H1 (cell line): ENCODE data around the gene RNF113B. TPM values are rescaled to one million over a fixed set of nuclear protein-coding genes. Genes with fewer than 3 reads are reported as not detected.
A peak's percentile ranks its signal among the peaks of the same experiment; 100 is the strongest.

ENCODE experiments used
- CTCF ChIA-PET: fragments of 300-600 bp; sonication (Branson Sonifier 250); formaldehyde crosslinking; loops from one replicate; lab custom pipeline; 2021; ENCODE audit not compliant: partially characterized antibody; lab: Charles Lee
- POLR2A ChIA-PET: fragments of 300-600 bp; sonication (Branson Sonifier 250); formaldehyde crosslinking; loops from one replicate; lab custom pipeline; 2021; ENCODE audit warnings: inconsistent platforms; ENCODE audit not compliant: partially characterized antibody; lab: Charles Lee
- DNase-seq, 2 experiments: peaks; one replicate each; pipeline versions ENCODE4 v3.0.0 to v3.0.0-alpha.2; 2010 to 2022; ENCODE audit warnings: low spot score in 2 of 2, low read depth in 1 of 2, mixed read lengths in 1 of 2
- FAIRE-seq: peaks from 2 replicates; lab custom pipeline; 2011; peaks lifted over from hg19 to GRCh38; lab: Jason Lieb, UNC
- H2AFZ ChIP-seq: 2 replicates; pipeline ENCODE4 v1.8.1; 2012; ENCODE audit warnings: low read length, inconsistent platforms
- H2AK5ac ChIP-seq: 2 replicates; pipeline ENCODE4 v1.6.1; 2013; ENCODE audit warnings: low read depth, low read length
- H2BK120ac ChIP-seq: replicated peaks from 2 replicates; pipeline ENCODE3; 2013; ENCODE audit warnings: low read depth, low read length, inconsistent platforms
- H2BK12ac ChIP-seq: 2 replicates; pipeline ENCODE4 v1.6.1; 2013; ENCODE audit warnings: low read depth, low read length
- H2BK15ac ChIP-seq: 2 replicates; pipeline ENCODE4 v1.6.1; 2013; ENCODE audit warnings: low read length
- H2BK20ac ChIP-seq: 2 replicates; pipeline ENCODE4 v1.6.1; 2013; ENCODE audit warnings: low read length
- H2BK5ac ChIP-seq: 2 replicates; pipeline ENCODE4 v1.6.1; 2013; ENCODE audit warnings: low read depth, low read length
- H3K14ac ChIP-seq: 2 replicates; pipeline ENCODE4 v1.6.1; 2013; ENCODE audit warnings: inconsistent platforms; ENCODE audit not compliant: insufficient read length
- H3K18ac ChIP-seq: 2 replicates; pipeline ENCODE4 v1.6.1; 2013; ENCODE audit warnings: low read length; ENCODE audit errors: extremely low read depth
- H3K23ac ChIP-seq: 2 replicates; pipeline ENCODE4 v1.6.1; 2013; ENCODE audit warnings: inconsistent platforms; ENCODE audit not compliant: insufficient read length
- H3K23me2 ChIP-seq: 2 replicates; pipeline ENCODE4 v1.6.1; 2013; ENCODE audit warnings: low read depth, low read length
- H3K27ac ChIP-seq: 2 replicates; pipeline ENCODE4 v1.6.1; 2011; ENCODE audit warnings: low read depth, low read length, inconsistent platforms
- H3K27me3 ChIP-seq, 4 experiments: replicated peaks in 1 of 4; 1 replicate in 1 of 4; 2 replicates in 3 of 4; pipeline versions ENCODE4 v1.6.1 to v1.8.1; 2011 to 2013; ENCODE audit warnings: low read length in 3 of 4, mild to moderate bottlenecking in 3 of 4, inconsistent platforms in 2 of 4, mixed read lengths in 2 of 4, moderate library complexity in 1 of 4; ENCODE audit not compliant: control insufficient read depth in 3 of 4, insufficient read depth in 3 of 4; ENCODE audit errors: extremely low read depth in 1 of 4
- H3K36me3 ChIP-seq, 4 experiments: 2 replicates each; pipeline versions ENCODE4 v1.6.1 to v1.8.1; 2011 to 2013; ENCODE audit warnings: mild to moderate bottlenecking in 4 of 4, low read length in 3 of 4, moderate library complexity in 2 of 4, control low read depth in 1 of 4, inconsistent platforms in 1 of 4; ENCODE audit not compliant: insufficient read depth in 4 of 4, control insufficient read depth in 2 of 4
- H3K4ac ChIP-seq: replicated peaks from 2 replicates; pipeline ENCODE3; 2013; ENCODE audit warnings: low read length, low read depth, mixed read lengths, inconsistent platforms; ENCODE audit not compliant: insufficient read length
- H3K4me1 ChIP-seq, 4 experiments: replicated peaks in 1 of 4; 1 replicate in 1 of 4; 2 replicates in 3 of 4; pipeline versions ENCODE4 v1.6.1 to v1.8.1; 2011 to 2013; ENCODE audit warnings: low read length in 3 of 4, inconsistent platforms in 2 of 4, mixed read lengths in 1 of 4; ENCODE audit not compliant: insufficient read depth in 4 of 4, control insufficient read depth in 3 of 4
- H3K4me2 ChIP-seq, 2 experiments: 2 replicates each; pipeline versions ENCODE4 v1.6.1 to v1.8.1; 2011 to 2013; ENCODE audit warnings: low read depth in 2 of 2, low read length in 2 of 2, control low read depth in 1 of 2, inconsistent platforms in 1 of 2, mild to moderate bottlenecking in 1 of 2; ENCODE audit not compliant: insufficient read depth in 1 of 2
- H3K4me3 ChIP-seq, 4 experiments: fragments of 200-600, 300-600 bp in 1 of 4; sonication (generic), shearing (Covaris generic), sonication (Bioruptor Twin) in 1 of 4; 2 replicates each; pipeline versions ENCODE4 v1.5.1 to v1.8.1; 2011 to 2016; ENCODE audit warnings: low read length in 4 of 4, low read depth in 3 of 4, control low read depth in 2 of 4, inconsistent platforms in 2 of 4, mild to moderate bottlenecking in 2 of 4, mixed read lengths in 1 of 4, moderate library complexity in 1 of 4; ENCODE audit not compliant: insufficient read depth in 2 of 4; ENCODE audit errors: extremely low read depth in 1 of 4
- H3K56ac ChIP-seq: replicated peaks from 2 replicates; pipeline ENCODE3; 2013; ENCODE audit warnings: low read depth, mild to moderate bottlenecking, mixed read lengths, low read length, inconsistent platforms; ENCODE audit not compliant: insufficient read length
- H3K79me1 ChIP-seq: 2 replicates; pipeline ENCODE4 v1.6.1; 2013; ENCODE audit warnings: low read depth, low read length, control low read depth
- H3K79me2 ChIP-seq, 2 experiments: 2 replicates each; pipeline versions ENCODE4 v1.6.1 to v1.8.1; 2012 to 2013; ENCODE audit warnings: low read length in 2 of 2, mild to moderate bottlenecking in 2 of 2, inconsistent platforms in 1 of 2; ENCODE audit not compliant: insufficient read depth in 2 of 2, control insufficient read depth in 1 of 2
- H3K9ac ChIP-seq, 4 experiments: replicated peaks in 1 of 4; 1 replicate in 1 of 4; 2 replicates in 3 of 4; pipeline versions ENCODE4 v1.6.1 to v1.8.1; 2011 to 2013; ENCODE audit warnings: low read depth in 3 of 4, low read length in 3 of 4, control low read depth in 2 of 4, mild to moderate bottlenecking in 2 of 4, moderate library complexity in 2 of 4, inconsistent platforms in 1 of 4; ENCODE audit errors: extremely low read depth in 1 of 4
- H3K9me3 ChIP-seq, 2 experiments: 2 replicates each; pipeline versions ENCODE4 v1.6.1 to v1.8.1; 2012 to 2013; ENCODE audit warnings: mild to moderate bottlenecking in 2 of 2, moderate library complexity in 2 of 2, control low read depth in 1 of 2, inconsistent platforms in 1 of 2, low read depth in 1 of 2, low read length in 1 of 2, mixed read lengths in 1 of 2; ENCODE audit not compliant: insufficient read depth in 2 of 2
- H4K20me1 ChIP-seq, 2 experiments: replicated peaks in 1 of 2; 2 replicates each; pipeline versions ENCODE3 to v1.8.1; 2011 to 2013; ENCODE audit warnings: inconsistent platforms in 2 of 2, low read length in 2 of 2, mild to moderate bottlenecking in 1 of 2; ENCODE audit not compliant: insufficient read depth in 2 of 2, control insufficient read depth in 1 of 2
- H4K5ac ChIP-seq: 2 replicates; pipeline ENCODE4 v1.6.1; 2013; ENCODE audit warnings: low read length, low read depth, mixed read lengths, inconsistent platforms; ENCODE audit not compliant: insufficient read length
- H4K8ac ChIP-seq: 2 replicates; pipeline ENCODE4 v1.8.0; 2013; ENCODE audit warnings: mild to moderate bottlenecking, moderate library complexity, low read length, inconsistent platforms; ENCODE audit not compliant: insufficient read depth; ENCODE audit errors: extremely low read depth
- H4K91ac ChIP-seq: replicated peaks from 2 replicates; pipeline ENCODE3; 2013; ENCODE audit warnings: low read length, mixed read lengths, inconsistent platforms; ENCODE audit not compliant: insufficient read length
- CTCF ChIP-seq, 3 experiments: IDR thresholded peaks; 1 replicate in 2 of 3; 2 replicates in 1 of 3; pipeline versions ENCODE4 v1.5.1 to v1.6.1; 2011; ENCODE audit warnings: low read length in 3 of 3, mild to moderate bottlenecking in 3 of 3, inconsistent platforms in 2 of 3, low read depth in 1 of 3, moderate library complexity in 1 of 3; ENCODE audit not compliant: insufficient read depth in 1 of 3; ENCODE audit errors: control extremely low read depth in 1 of 3
- E2F6 ChIP-seq: IDR thresholded peaks from 2 replicates; pipeline ENCODE4 v1.6.1; 2012; ENCODE audit warnings: inconsistent platforms
- RAD21 ChIP-seq, 2 experiments: IDR thresholded peaks in 1 of 2; conservative IDR thresholded peaks in 1 of 2; 2 replicates each; pipeline ENCODE4 v1.6.1; 2011; ENCODE audit warnings: low read depth in 2 of 2, low read length in 2 of 2, improper control_type of control experiment in 1 of 2, inconsistent platforms in 1 of 2, mild to moderate bottlenecking in 1 of 2, moderate library complexity in 1 of 2
- USF2 ChIP-seq: IDR thresholded peaks from 2 replicates; pipeline ENCODE4 v1.6.1; 2011; ENCODE audit warnings: low read length, improper control_type of control experiment
- WGBS, 2 experiments: shearing (Covaris generic) in 1 of 2; methylation state at CpG; one replicate each; pipeline versions ENCODE4 v1.1.6 to v1.1.7; 2013 to 2015; ENCODE audit warnings: low lambda C conversion rate in 2 of 2, mixed read lengths in 2 of 2, inconsistent platforms in 1 of 2, low coverage in 1 of 2, missing lambda C conversion rate in 1 of 2; ENCODE audit not compliant: insufficient replicate concordance in 2 of 2, insufficient coverage in 1 of 2, insufficient read length in 1 of 2; ENCODE audit errors: extremely low coverage in 1 of 2, missing lambda C conversion rate in 1 of 2; 5-methylcytosine and 5-hydroxymethylcytosine counted together
- polyA plus RNA-seq, 7 experiments: library from polyadenylated mRNA; depleted of rRNA in 3 of 7; stranded (reverse) in 5 of 7; unstranded in 2 of 7; fragments of >200 nt in 5 of 7; fragments of 200-250 nt in 2 of 7; gene quantifications; 1 replicate in 5 of 7; 2 replicates in 1 of 7; 4 replicates in 1 of 7; pipeline versions ENCODE4 v1.2.1 to v1.2.3, GENCODE V29; 2011 to 2013; ENCODE audit warnings: missing spikeins in 2 of 7, mixed read lengths in 2 of 7
- total RNA-seq: library from RNA; stranded (reverse); fragmentation: NEBNext Ultra II Directional; extraction: Animal tissue kit (Norgen Biotek cat#: 25700); gene quantifications from 2 replicates; pipeline ENCODE4 v1.2.1, GENCODE V29; 2021

Gene RNF113B
- total and polyA plus RNA-seq, 2 of the 8 experiments (the other 6 are each of a cell fraction or from before 2014, with no cell fraction given), result not detected

- POLR2A ChIA-PET, result no interaction called here
- H3K23me2 ChIP-seq, result no peaks in the 10 kb centered on the region
- no peak overlapping the region for H2BK15ac ChIP-seq
Measured at GRCh38 chr13:98224557-98224956, 47.5 kb upstream of the RNF113B start.

More at GRCh38 chr13:98224557-98224956, 47.5 kb upstream of the RNF113B start:
- peaks cover 3 to 53% of the 10 kb centered on the region in 2 experiments; a peak in 3 of 4 replicates for H3K79me2 ChIP-seq
- H3K36me3 ChIP-seq, result no peaks in the 10 kb centered on the region; a peak in 1 of 8 replicates
- no peak overlapping the region for H3K4me2 ChIP-seq
- H3K27ac ChIP-seq, result no peak overlapping the region
- H3K4ac ChIP-seq, result no peak overlapping the region
- no peak overlapping the region for H4K91ac ChIP-seq
- H4K8ac ChIP-seq, result no peak overlapping the region
- H3K79me1 ChIP-seq, result peaks cover 5% of the 10 kb centered on the region; the same call in 1 of the 2 replicates
- no peak overlapping the region for H3K14ac ChIP-seq
- H4K5ac ChIP-seq, result no peak overlapping the region
- no peak overlapping the region for H3K56ac ChIP-seq
- CTCF ChIA-PET, result interaction anchor here (0.7 to 1.2 kb wide), 2 partner anchors 91 to 203 kb away, joined by 3 read pairs; no protein-coding TSS in a partner anchor
- H3K4me1 ChIP-seq, result no peaks in the 10 kb centered on the region
- no peak overlapping the region for H3K23ac ChIP-seq
- no peak overlapping the region for H2AK5ac ChIP-seq
- H4K20me1 ChIP-seq, result peaks cover 2 to 3% of the 10 kb centered on the region in 2 experiments
- no peaks in the 10 kb centered on the region for H3K9me3 ChIP-seq
- no peak overlapping the region for H3K18ac ChIP-seq
- no peak overlapping the region for H2BK120ac ChIP-seq
- H2BK20ac ChIP-seq, result no peak overlapping the region
- no peak overlapping the region for H2BK5ac ChIP-seq
- FAIRE-seq (no peak), DNase-seq (no peak)
- no peak overlapping the region for H2AFZ ChIP-seq
- H3K9ac ChIP-seq, result no peak overlapping the region
- no peak overlapping the region for H2BK12ac ChIP-seq
- 90% methylated on average over 5 of the region's 5 CpGs; no CpG with 5 or more reads in 1 of the 2 experiments for WGBS, 2 experiments
- no peak overlapping the region for H3K4me3 ChIP-seq
- H3K27me3 ChIP-seq, result no peaks in the 10 kb centered on the region
- TF ChIP-seq E2F6 (no peak), RAD21 (IDR thresholded peaks at IDR 0.05 in 1 of 2, conservative IDR thresholded peaks at IDR 0.05 in 1 of 2; ENCODE audit: low read depth in 2 of 2, low read length in 2 of 2) (peak; percentile 34 to 40; a peak in 3 of 4 replicates), CTCF (IDR thresholded peaks at IDR 0.05; ENCODE audit: control extremely low read depth in 1 of 3, insufficient read depth in 1 of 3, low read depth in 1 of 3, low read length in 3 of 3) (peak in 2 of 3 experiments; percentile 2 to 9; a peak in 2 of 4 replicates), USF2 (no peak)
